Endothelial cell of umbilical vein (primary cell): ENCODE measurements around the gene FBN2. TPM values are rescaled to one million over a fixed set of nuclear protein-coding genes. Genes with fewer than 3 reads are reported as not detected.

Source experiments
- BruUV-seq: library from RNA; stranded (reverse); fragments of 400-500 nt; replicated peaks from 2 replicates; lab custom pipeline; 2021; lab: Mats Ljungman, UMichigan
- CTCF ChIA-PET: fragments of 300-600, 350-600 bp; sonication (Branson Sonifier 250); formaldehyde crosslinking; loops from one replicate; lab custom pipeline; 2021; ENCODE audit warnings: antibody characterized with exemption, inconsistent platforms; lab: Charles Lee
- POLR2A ChIA-PET: fragments of 300-600, 350-600 bp; sonication (Branson Sonifier 250); formaldehyde crosslinking; loops from one replicate; lab custom pipeline; 2021; ENCODE audit warnings: antibody characterized with exemption, inconsistent platforms; lab: Charles Lee
- DNase-seq: peaks from one replicate; pipeline ENCODE4 v3.0.0-alpha.2; 2011; ENCODE audit warnings: low read depth, low spot score
- FAIRE-seq: peaks from 2 replicates; lab custom pipeline; 2011; peaks lifted over from hg19 to GRCh38; lab: Jason Lieb, UNC
- H2AFZ ChIP-seq: 2 replicates; pipeline ENCODE4 v1.6.0; 2012; ENCODE audit warnings: low read depth, low read length, control low read depth, inconsistent platforms
- H3K27ac ChIP-seq: 2 replicates; pipeline ENCODE4 v1.5.1; 2011; ENCODE audit warnings: low read depth, mild to moderate bottlenecking, control low read depth, low read length, moderate library complexity; ENCODE audit not compliant: insufficient read depth
- H3K27me3 ChIP-seq, 2 experiments: 2 replicates each; pipeline versions ENCODE4 v1.6.0 to v1.6.1; 2011; ENCODE audit warnings: low read length in 2 of 2, mixed read lengths in 1 of 2; ENCODE audit not compliant: control insufficient read depth in 2 of 2, insufficient read depth in 2 of 2
- H3K36me3 ChIP-seq, 2 experiments: 2 replicates in 1 of 2; 3 replicates in 1 of 2; pipeline ENCODE4 v1.5.1; 2011; ENCODE audit warnings: low read length in 2 of 2, mild to moderate bottlenecking in 1 of 2, moderate library complexity in 1 of 2; ENCODE audit not compliant: control insufficient read depth in 2 of 2, insufficient read depth in 2 of 2; ENCODE audit errors: extremely low read depth in 1 of 2
- H3K4me1 ChIP-seq: 3 replicates; pipeline ENCODE4 v1.5.1; 2011; ENCODE audit warnings: mild to moderate bottlenecking, low read length; ENCODE audit not compliant: control insufficient read depth, insufficient read depth; ENCODE audit errors: extremely low read depth
- H3K4me2 ChIP-seq: 2 replicates; pipeline ENCODE4 v1.6.1; 2011; ENCODE audit warnings: low read length, control low read depth, mixed read lengths; ENCODE audit not compliant: insufficient read depth
- H3K4me3 ChIP-seq, 3 experiments: fragments of 200-600 bp in 1 of 3; sonication (generic), shearing (Covaris generic) in 1 of 3; replicated peaks in 1 of 3; 2 replicates each; pipeline ENCODE4 v1.5.1; 2011 to 2016; ENCODE audit warnings: control low read depth in 3 of 3, low read length in 3 of 3, mild to moderate bottlenecking in 2 of 3, inconsistent platforms in 1 of 3, low read depth in 1 of 3, moderate library complexity in 1 of 3; ENCODE audit not compliant: insufficient read depth in 1 of 3
- H3K79me2 ChIP-seq: 2 replicates; pipeline ENCODE4 v1.6.0; 2012; ENCODE audit warnings: low read length, inconsistent platforms; ENCODE audit not compliant: control insufficient read depth, insufficient read depth
- H3K9ac ChIP-seq: replicated peaks from 2 replicates; pipeline ENCODE3; 2011; ENCODE audit warnings: low read length, control low read depth; ENCODE audit not compliant: insufficient read depth; ENCODE audit errors: extremely low read depth
- H3K9me1 ChIP-seq: replicated peaks from 3 replicates; pipeline ENCODE4 v1.6.0; 2011; ENCODE audit warnings: mild to moderate bottlenecking, low read length; ENCODE audit not compliant: control insufficient read depth, insufficient read depth; ENCODE audit errors: extremely low read depth
- H3K9me3 ChIP-seq: replicated peaks from 2 replicates; pipeline ENCODE4 v1.5.1; 2012; ENCODE audit warnings: low read length, inconsistent platforms; ENCODE audit not compliant: control insufficient read depth, insufficient read depth
- H4K20me1 ChIP-seq: replicated peaks from 2 replicates; pipeline ENCODE3; 2011; ENCODE audit warnings: mild to moderate bottlenecking, low read length; ENCODE audit not compliant: control insufficient read depth, insufficient read depth; ENCODE audit errors: extremely low read depth
- CTCF ChIP-seq, 2 donors: IDR thresholded peaks; 1 replicate in 1 of 2; 2 replicates in 1 of 2; pipeline ENCODE4 v1.5.1; 2011; ENCODE audit warnings: low read length in 2 of 2, mild to moderate bottlenecking in 2 of 2, moderate library complexity in 2 of 2, control low read depth in 1 of 2, inconsistent platforms in 1 of 2, low read depth in 1 of 2; ENCODE audit not compliant: insufficient read depth in 1 of 2; ENCODE audit errors: extremely low read depth in 1 of 2
- EZH2 ChIP-seq: IDR thresholded peaks from 2 replicates; pipeline ENCODE4 v1.6.1; 2012; ENCODE audit warnings: borderline replicate concordance, low read depth, mild to moderate bottlenecking, moderate library complexity, low read length, inconsistent platforms; ENCODE audit not compliant: severe bottlenecking
- FOS ChIP-seq: IDR thresholded peaks from 2 replicates; pipeline ENCODE4 v1.6.1; 2011; ENCODE audit warnings: mild to moderate bottlenecking, low read length, moderate library complexity, borderline replicate concordance; ENCODE audit not compliant: insufficient read depth
- GATA2 ChIP-seq: IDR thresholded peaks from 2 replicates; pipeline ENCODE4 v1.7.0; 2011; ENCODE audit warnings: low read depth, mild to moderate bottlenecking, moderate library complexity, mixed read lengths, low read length; ENCODE audit not compliant: insufficient read length, insufficient read depth
- JUN ChIP-seq: IDR thresholded peaks from 2 replicates; pipeline ENCODE4 v1.6.1; 2011; ENCODE audit warnings: borderline replicate concordance, low read depth; ENCODE audit not compliant: insufficient read length, insufficient read depth
- MYC ChIP-seq: IDR thresholded peaks from one replicate; pipeline ENCODE4 v1.6.1; 2011; ENCODE audit warnings: mild to moderate bottlenecking, low read depth, low read length
- POLR2A ChIP-seq: IDR thresholded peaks from 2 replicates; pipeline ENCODE4 v1.6.1; 2012; ENCODE audit warnings: low read depth, mild to moderate bottlenecking, control low read depth, low read length
- POLR2AphosphoS5 ChIP-seq: IDR thresholded peaks from 2 replicates; pipeline ENCODE4 v1.6.1; 2012; ENCODE audit warnings: low read depth, mild to moderate bottlenecking, control low read depth, low read length, moderate library complexity; ENCODE audit not compliant: insufficient read depth
- dilution Hi-C: fragments of 300-500 bp; cut with MboI; formaldehyde crosslinking; loops from one replicate; pipeline ENCODE4 v1.15.0; 2019; ENCODE audit warnings: low sequenced_read_pairs; ENCODE audit not compliant: extremely low pct_ligation_motif_present
- intact Hi-C: fragments of 100-400 bp; cut with micrococcal nuclease; formaldehyde crosslinking; loops from one replicate; pipeline ENCODE4 v1.10.0; 2022
- polyA plus RNA-seq, 4 experiments: library from polyadenylated mRNA; depleted of rRNA in 3 of 4; stranded (reverse) in 3 of 4; unstranded in 1 of 4; fragments of >200 nt; gene quantifications; 2 replicates each; pipeline versions ENCODE4 v1.2.1 to v1.2.3, GENCODE V29; 2011 to 2012; ENCODE audit warnings: missing spikeins in 1 of 4
- total RNA-seq: library from RNA; stranded (reverse); gene quantifications from 2 replicates; pipeline ENCODE4 v1.2.3, GENCODE V29; 2021
- TF ChIP-seq, protein P1 (sequence below): IDR thresholded peaks from 2 replicates; pipeline ENCODE4 v1.6.1; 2011; ENCODE audit not compliant: insufficient read depth, insufficient read length

FBN2 gene
- total and polyA plus RNA-seq, 2 donors (not counting 3 experiments of a cell fraction or from before 2014, with no cell fraction given) = 21.8 to 57.4 TPM

- BruUV-seq = no TSS peak
- Histone ChIP-seq H3K4me2 (no peak overlapping the region), H3K27me3 (no peaks in the 10 kb centered on the region), H3K4me1 (no peaks in the 10 kb centered on the region), H3K79me2 (no peaks in the 10 kb centered on the region), H3K9me1 (no peaks in the 10 kb centered on the region), H3K27ac (no peak overlapping the region), H3K36me3 (no peaks in the 10 kb centered on the region), H3K9me3 (no peaks in the 10 kb centered on the region), H3K9ac (no peak overlapping the region), H2AFZ (no peak overlapping the region), H3K4me3 (no peak overlapping the region), H4K20me1 (no peaks in the 10 kb centered on the region)
- TF ChIP-seq MYC (no peak), FOS (no peak), EZH2 (no peak), POLR2A (no peak), GATA2 (no peak)
- TF ChIP-seq, protein P1, sequence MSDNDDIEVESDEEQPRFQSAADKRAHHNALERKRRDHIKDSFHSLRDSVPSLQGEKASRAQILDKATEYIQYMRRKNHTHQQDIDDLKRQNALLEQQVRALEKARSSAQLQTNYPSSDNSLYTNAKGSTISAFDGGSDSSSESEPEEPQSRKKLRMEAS = no peak
- ChIA-PET CTCF (no interaction called here), POLR2A (no interaction called here)
- DNase-seq (no peak), FAIRE-seq (no peak)
- dilution Hi-C loops = no loop called here
- intact Hi-C loops = no loop called here
Measured at GRCh38 chr5:128357226-128357625, 180.8 kb downstream of the FBN2 start.

- no peaks in the 10 kb centered on the region for H3K9me3 ChIP-seq
- H4K20me1 ChIP-seq = no peaks in the 10 kb centered on the region
- no peak for FAIRE-seq
- no TSS peak for BruUV-seq
- dilution Hi-C loops (no loop called here), intact Hi-C loops (no loop called here)
- no peak overlapping the region for H3K4me2 ChIP-seq
- POLR2A ChIA-PET = no interaction called here
- no peak overlapping the region for H3K4me3 ChIP-seq
- H3K27me3 ChIP-seq = no peaks in the 10 kb centered on the region
- H3K36me3 ChIP-seq = no peaks in the 10 kb centered on the region
- H3K4me1 ChIP-seq = no peaks in the 10 kb centered on the region
- H2AFZ ChIP-seq = no peak overlapping the region
- no peaks in the 10 kb centered on the region for H3K79me2 ChIP-seq
- H3K27ac ChIP-seq = no peak overlapping the region
- DNase-seq = no peak
- H3K9me1 ChIP-seq = no peaks in the 10 kb centered on the region
- CTCF ChIA-PET = interaction anchor here (0.6 to 1.4 kb wide), 2 partner anchors 9 to 503 kb away, joined by 3 read pairs; no protein-coding TSS in a partner anchor
- TF ChIP-seq EZH2 = no peak
- TF ChIP-seq GATA2 = no peak
- no peak for TF ChIP-seq JUN
- TF ChIP-seq POLR2A = no peak
- no peak for TF ChIP-seq CTCF (IDR thresholded peaks at IDR 0.05; ENCODE audit: extremely low read depth in 1 of 2, insufficient read depth in 1 of 2, low read depth in 1 of 2, low read length in 2 of 2)
- no peak for TF ChIP-seq MYC
- no peak for TF ChIP-seq FOS
- no peak for TF ChIP-seq POLR2AphosphoS5
- TF ChIP-seq, protein P1 = no peak
- no peak overlapping the region for H3K9ac ChIP-seq
Measured at GRCh38 chr5:128355961-128356360, 182.1 kb downstream of the FBN2 start.
